Measurements from ENCODE around the gene TUBA4A. TPM values are rescaled to one million over a fixed set of nuclear protein-coding genes. Genes with fewer than 3 reads are reported as not detected.
"Not testable (repeated sequence)": the region's sequence is repeated elsewhere in the genome, so short reads cannot be mapped to it uniquely, and the experiment has no call there.

Gene TUBA4A
- polyA plus RNA-seq, 2 donors = 89.0 to 161 TPM

DNA sequence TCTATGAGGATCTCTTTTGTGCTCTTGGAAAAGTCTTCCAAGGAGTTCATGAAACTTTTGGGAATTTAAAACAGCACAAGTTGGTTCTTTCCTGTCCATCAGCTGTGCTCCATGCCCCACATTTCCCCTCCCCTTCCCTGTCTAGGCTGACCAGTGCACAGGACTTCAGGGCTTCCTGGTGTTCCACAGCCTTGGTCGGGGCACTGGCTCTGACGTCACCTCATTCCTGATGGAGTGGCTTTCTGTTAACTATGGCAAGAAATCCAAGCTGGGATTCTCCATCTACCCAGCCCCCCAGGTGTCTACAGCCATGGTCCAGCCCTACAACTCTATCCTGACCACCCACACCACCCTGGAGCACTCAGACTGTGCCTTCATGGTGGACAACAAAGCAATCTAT is 17.3 kb upstream of the TUBA4A start:
- 79 to 91% methylated on average over 2 of the region's 2 CpGs for WGBS, 2 donors

DNA sequence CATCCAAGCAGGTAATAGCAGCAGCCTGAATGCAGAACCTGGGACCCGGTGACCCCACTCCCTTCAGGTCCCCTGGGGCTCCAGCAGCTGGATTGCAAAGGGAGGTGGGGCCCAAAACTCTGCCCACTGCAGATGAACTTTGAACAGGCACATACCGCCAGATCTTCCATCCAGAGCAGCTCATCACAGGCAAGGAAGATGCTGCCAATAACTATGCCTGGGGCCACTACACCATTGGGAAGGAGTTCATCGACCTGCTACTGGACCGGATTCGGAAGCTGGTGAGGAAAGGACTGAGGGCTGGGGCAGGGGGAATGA is 16.3 kb upstream of the TUBA4A start:
- Histone ChIP-seq H3K4me1 (ENCODE audit: control insufficient read depth in 2 of 2, insufficient read depth in 2 of 2, low read length in 1 of 2) (peaks cover 0 to 10% of the 10 kb centered on the region in 2 donors), H3K4me3 (ENCODE audit: low read depth in 1 of 2, low read length in 2 of 2) (no peak overlapping the region), H3K27ac (ENCODE audit: low read depth in 2 of 2, low read length in 1 of 2) (no peak overlapping the region), H3K27me3 (ENCODE audit: control insufficient read depth in 1 of 2, insufficient read depth in 2 of 2, low read length in 2 of 2) (no peaks in the 10 kb centered on the region), H3K9me3 (ENCODE audit: control insufficient read depth in 2 of 2, insufficient read depth in 1 of 2, low read depth in 1 of 2, low read length in 1 of 2) (no peaks in the 10 kb centered on the region), H3K36me3 (ENCODE audit: control insufficient read depth in 2 of 2, insufficient read depth in 2 of 2, low read length in 1 of 2) (no peaks in the 10 kb centered on the region)
- 80 to 85% methylated on average over 5 of the region's 5 CpGs for WGBS, 2 donors

More for the DNA sequence above, 17.3 kb upstream of the TUBA4A start:
- Histone ChIP-seq H3K9me3 (ENCODE audit: control insufficient read depth in 2 of 2, insufficient read depth in 1 of 2, low read depth in 1 of 2, low read length in 1 of 2) (no peaks in the 10 kb centered on the region), H3K4me3 (ENCODE audit: low read depth in 1 of 2, low read length in 2 of 2) (no peak overlapping the region), H3K4me1 (ENCODE audit: control insufficient read depth in 2 of 2, insufficient read depth in 2 of 2, low read length in 1 of 2) (peaks cover 0 to 10% of the 10 kb centered on the region in 2 donors), H3K27me3 (ENCODE audit: control insufficient read depth in 1 of 2, insufficient read depth in 2 of 2, low read length in 2 of 2) (no peaks in the 10 kb centered on the region), H3K36me3 (ENCODE audit: control insufficient read depth in 2 of 2, insufficient read depth in 2 of 2, low read length in 1 of 2) (no peaks in the 10 kb centered on the region), H3K27ac (ENCODE audit: low read depth in 2 of 2, low read length in 1 of 2) (no peak overlapping the region)

GRCh38 chr2:219269362-219270054 is 15.8 kb upstream of the TUBA4A start:
- Histone ChIP-seq H3K27ac (ENCODE audit: low read depth in 2 of 2, low read length in 1 of 2) (no peak overlapping the region), H3K4me3 (ENCODE audit: low read depth in 1 of 2, low read length in 2 of 2) (no peak overlapping the region), H3K9me3 (ENCODE audit: control insufficient read depth in 2 of 2, insufficient read depth in 1 of 2, low read depth in 1 of 2, low read length in 1 of 2) (no peaks in the 10 kb centered on the region), H3K36me3 (ENCODE audit: control insufficient read depth in 2 of 2, insufficient read depth in 2 of 2, low read length in 1 of 2) (no peaks in the 10 kb centered on the region), H3K27me3 (ENCODE audit: control insufficient read depth in 1 of 2, insufficient read depth in 2 of 2, low read length in 2 of 2) (no peaks in the 10 kb centered on the region), H3K4me1 (ENCODE audit: control insufficient read depth in 2 of 2, insufficient read depth in 2 of 2, low read length in 1 of 2) (peaks cover 0 to 10% of the 10 kb centered on the region in 2 donors)
- 51 to 55% methylated on average over 8 of the region's 8 CpGs for WGBS, 2 donors

DNA sequence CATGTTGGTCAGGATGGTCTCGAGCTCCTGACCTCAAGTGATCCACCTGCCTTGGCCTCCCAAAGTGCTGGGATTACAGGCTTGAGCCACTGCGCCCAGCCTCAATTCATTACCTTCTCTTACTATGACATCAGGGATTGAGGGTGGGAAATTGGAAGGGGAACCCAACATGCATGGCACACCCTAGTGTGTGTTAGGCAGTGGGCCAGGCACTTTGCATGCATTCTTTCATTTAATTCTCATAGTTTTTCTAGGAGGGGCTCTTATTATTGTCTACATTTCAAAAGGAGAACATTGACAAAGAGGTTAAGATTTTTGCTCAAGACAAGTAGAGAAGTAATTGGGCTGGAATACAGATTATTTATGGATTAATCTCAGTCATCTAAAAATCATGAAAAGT is 14.6 kb upstream of the TUBA4A start:
- no peaks in the 10 kb centered on the region for H3K27me3 ChIP-seq (ENCODE audit: control insufficient read depth in 1 of 2, insufficient read depth in 2 of 2, low read length in 2 of 2)
- 80 to 91% methylated on average over 2 of the region's 2 CpGs for WGBS, 2 donors
- H3K4me1 ChIP-seq (ENCODE audit: control insufficient read depth in 2 of 2, insufficient read depth in 2 of 2, low read length in 1 of 2) = peaks cover 0 to 2% of the 10 kb centered on the region in 2 donors
- no peak overlapping the region for H3K27ac ChIP-seq (ENCODE audit: low read depth in 2 of 2, low read length in 1 of 2)
- no peaks in the 10 kb centered on the region for H3K9me3 ChIP-seq (ENCODE audit: control insufficient read depth in 2 of 2, insufficient read depth in 1 of 2, low read depth in 1 of 2, low read length in 1 of 2)
- no peak overlapping the region for H3K4me3 ChIP-seq (ENCODE audit: low read depth in 1 of 2, low read length in 2 of 2)
- no peaks in the 10 kb centered on the region for H3K36me3 ChIP-seq (ENCODE audit: control insufficient read depth in 2 of 2, insufficient read depth in 2 of 2, low read length in 1 of 2)

- peaks cover 0 to 2% of the 10 kb centered on the region in 2 donors for H3K4me1 ChIP-seq (ENCODE audit: control insufficient read depth in 2 of 2, insufficient read depth in 2 of 2, low read length in 1 of 2)
- no peak overlapping the region for H3K27ac ChIP-seq (ENCODE audit: low read depth in 2 of 2, low read length in 1 of 2)
- WGBS, 2 donors = 88 to 100% methylated on average over 1 of the region's 1 CpG
- no peak overlapping the region for H3K4me3 ChIP-seq (ENCODE audit: low read depth in 1 of 2, low read length in 2 of 2)
- no peaks in the 10 kb centered on the region for H3K36me3 ChIP-seq (ENCODE audit: control insufficient read depth in 2 of 2, insufficient read depth in 2 of 2, low read length in 1 of 2)
- H3K27me3 ChIP-seq (ENCODE audit: control insufficient read depth in 1 of 2, insufficient read depth in 2 of 2, low read length in 2 of 2) = no peaks in the 10 kb centered on the region
- no peaks in the 10 kb centered on the region for H3K9me3 ChIP-seq (ENCODE audit: control insufficient read depth in 2 of 2, insufficient read depth in 1 of 2, low read depth in 1 of 2, low read length in 1 of 2)
Measured at GRCh38 chr2:219266886-219267285, 13.2 kb upstream of the TUBA4A start.

DNA sequence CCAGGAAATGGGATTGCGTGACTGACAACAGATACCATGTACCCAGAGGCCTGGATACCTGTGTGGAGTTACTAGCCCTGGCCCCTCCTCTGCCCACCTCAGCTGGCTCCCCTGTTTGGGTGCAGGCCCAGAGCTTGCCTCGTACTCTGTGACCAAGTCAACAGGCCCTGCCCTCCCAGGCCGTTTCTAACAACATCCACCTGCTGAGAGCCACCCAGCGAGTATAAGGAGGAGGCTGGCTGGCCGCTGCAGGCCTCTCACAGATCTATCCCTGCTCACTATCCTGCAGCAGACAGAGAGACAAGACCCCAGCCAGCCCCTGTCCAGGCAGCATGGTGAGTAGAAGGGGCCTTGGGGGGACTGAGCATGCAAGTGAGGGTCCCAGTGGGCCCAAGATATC is 12.5 kb upstream of the TUBA4A start:
- H3K4me3 ChIP-seq (ENCODE audit: low read depth in 1 of 2, low read length in 2 of 2) = no peak overlapping the region
- WGBS, 2 donors = 62 to 72% methylated on average over 5 of the region's 5 CpGs
- no peaks in the 10 kb centered on the region for H3K27me3 ChIP-seq (ENCODE audit: control insufficient read depth in 1 of 2, insufficient read depth in 2 of 2, low read length in 2 of 2)
- H3K27ac ChIP-seq (ENCODE audit: low read depth in 2 of 2, low read length in 1 of 2) = no peak overlapping the region
- no peaks in the 10 kb centered on the region for H3K9me3 ChIP-seq (ENCODE audit: control insufficient read depth in 2 of 2, insufficient read depth in 1 of 2, low read depth in 1 of 2, low read length in 1 of 2)
- no peaks in the 10 kb centered on the region for H3K36me3 ChIP-seq (ENCODE audit: control insufficient read depth in 2 of 2, insufficient read depth in 2 of 2, low read length in 1 of 2)
- H3K4me1 ChIP-seq (ENCODE audit: control insufficient read depth in 2 of 2, insufficient read depth in 2 of 2, low read length in 1 of 2) = peaks cover 0 to 2% of the 10 kb centered on the region in 2 donors

- Histone ChIP-seq H3K27me3 (ENCODE audit: control insufficient read depth in 1 of 2, insufficient read depth in 2 of 2, low read length in 2 of 2) (no peaks in the 10 kb centered on the region), H3K27ac (ENCODE audit: low read depth in 2 of 2, low read length in 1 of 2) (no peak overlapping the region), H3K36me3 (ENCODE audit: control insufficient read depth in 2 of 2, insufficient read depth in 2 of 2, low read length in 1 of 2) (no peaks in the 10 kb centered on the region), H3K4me3 (ENCODE audit: low read depth in 1 of 2, low read length in 2 of 2) (no peak overlapping the region), H3K9me3 (ENCODE audit: control insufficient read depth in 2 of 2, insufficient read depth in 1 of 2, low read depth in 1 of 2, low read length in 1 of 2) (no peaks in the 10 kb centered on the region), H3K4me1 (ENCODE audit: control insufficient read depth in 2 of 2, insufficient read depth in 2 of 2, low read length in 1 of 2) (no peaks in the 10 kb centered on the region)
- 63 to 71% methylated on average over 5 of the region's 5 CpGs for WGBS, 2 donors
Measured at GRCh38 chr2:219261024-219261855, 7.5 kb upstream of the TUBA4A start.

- not testable (repeated sequence) for H3K27ac ChIP-seq (ENCODE audit: low read depth in 2 of 2, low read length in 1 of 2); H3K4me1 ChIP-seq (ENCODE audit: control insufficient read depth in 2 of 2, insufficient read depth in 2 of 2, low read length in 1 of 2); H3K36me3 ChIP-seq (ENCODE audit: control insufficient read depth in 2 of 2, insufficient read depth in 2 of 2, low read length in 1 of 2); H3K9me3 ChIP-seq (ENCODE audit: control insufficient read depth in 2 of 2, insufficient read depth in 1 of 2, low read depth in 1 of 2, low read length in 1 of 2); H3K4me3 ChIP-seq (ENCODE audit: low read depth in 1 of 2, low read length in 2 of 2); H3K27me3 ChIP-seq (ENCODE audit: control insufficient read depth in 1 of 2, insufficient read depth in 2 of 2, low read length in 2 of 2)
- WGBS, 2 donors = 86 to 91% methylated on average over 10 of the region's 10 CpGs
Measured at GRCh38 chr2:219258942-219259341, 5.2 kb upstream of the TUBA4A start.

DNA sequence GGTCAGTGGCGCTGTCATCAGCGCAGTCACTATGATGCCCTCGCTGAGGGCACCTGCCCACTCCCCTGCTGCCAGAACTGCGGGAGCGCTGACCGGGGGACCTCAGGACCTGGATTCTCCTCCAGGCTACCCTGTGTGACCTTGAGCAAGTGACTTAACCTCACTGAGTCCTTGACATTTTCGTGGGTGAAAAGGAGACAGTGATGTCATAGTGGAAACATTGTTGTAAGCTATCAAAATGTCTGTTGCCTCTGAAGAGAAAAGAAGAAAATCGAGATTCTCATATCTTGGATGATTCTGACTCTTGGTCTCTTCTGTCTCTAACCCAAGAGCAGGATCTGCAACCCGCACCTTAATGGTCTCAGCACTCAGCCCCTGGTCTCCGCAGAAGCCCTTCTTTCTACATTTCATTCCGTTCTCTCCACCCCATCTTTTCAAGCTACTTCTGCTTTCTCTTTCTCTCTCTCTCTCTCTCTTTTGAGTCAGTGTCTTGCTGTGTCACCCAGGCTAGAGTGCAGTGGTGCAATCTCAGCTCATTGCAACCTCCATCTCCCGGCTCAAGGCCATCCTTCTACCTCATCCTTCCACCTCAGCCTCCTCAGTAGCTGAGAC is 978 bp upstream of the TUBA4A start:
- Histone ChIP-seq H3K9me3 (ENCODE audit: control insufficient read depth in 2 of 2, insufficient read depth in 1 of 2, low read depth in 1 of 2, low read length in 1 of 2) (no peaks in the 10 kb centered on the region), H3K27ac (ENCODE audit: low read depth in 2 of 2, low read length in 1 of 2) (peak overlapping the region; percentile 86 to 87), H3K36me3 (ENCODE audit: control insufficient read depth in 2 of 2, insufficient read depth in 2 of 2, low read length in 1 of 2) (peaks cover 3 to 14% of the 10 kb centered on the region in 2 donors), H3K4me1 (ENCODE audit: control insufficient read depth in 2 of 2, insufficient read depth in 2 of 2, low read length in 1 of 2) (peaks cover 8 to 25% of the 10 kb centered on the region in 2 donors), H3K4me3 (ENCODE audit: low read depth in 1 of 2, low read length in 2 of 2) (peak overlapping the region; percentile 68 to 84), H3K27me3 (ENCODE audit: control insufficient read depth in 1 of 2, insufficient read depth in 2 of 2, low read length in 2 of 2) (no peaks in the 10 kb centered on the region)
- WGBS, 2 donors = 24% methylated on average over 12 of the region's 12 CpGs
